OCI-M2 (cell line): Measurements from ENCODE around the gene TLR4.

Experiments used
- DNase-seq: peaks from one replicate; lab custom pipeline; 2025; ENCODE audit not compliant: unreplicated experiment; lab: John Stamatoyannopoulos, UW

The TLR4 gene

GRCh38 chr9:117714282-117714681, 10.1 kb downstream of the TLR4 start:
- no peak for DNase-seq

GRCh38 chr9:117715411-117715989, 11.3 kb downstream of the TLR4 start:
- DNase-seq = no peak

DNA sequence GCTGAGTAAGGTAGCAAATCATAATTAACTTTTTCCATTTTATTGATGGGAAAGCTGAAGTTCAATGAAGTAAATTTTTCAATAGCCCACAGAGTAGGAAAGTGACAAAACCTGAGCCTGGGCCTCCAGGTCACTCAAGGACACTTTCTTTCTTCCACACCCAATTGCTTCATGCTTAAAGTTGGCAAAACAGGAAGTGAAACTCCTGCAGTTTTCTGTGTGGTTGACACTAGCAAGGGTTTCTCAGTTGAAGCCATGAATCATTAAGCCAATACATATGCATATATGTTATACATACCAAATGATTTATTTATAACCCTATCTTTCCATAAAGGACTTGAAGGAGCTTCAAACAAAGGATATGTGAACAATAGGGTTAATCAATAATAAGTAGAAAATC, 13.9 kb downstream of the TLR4 start:
- no peak for DNase-seq

DNA sequence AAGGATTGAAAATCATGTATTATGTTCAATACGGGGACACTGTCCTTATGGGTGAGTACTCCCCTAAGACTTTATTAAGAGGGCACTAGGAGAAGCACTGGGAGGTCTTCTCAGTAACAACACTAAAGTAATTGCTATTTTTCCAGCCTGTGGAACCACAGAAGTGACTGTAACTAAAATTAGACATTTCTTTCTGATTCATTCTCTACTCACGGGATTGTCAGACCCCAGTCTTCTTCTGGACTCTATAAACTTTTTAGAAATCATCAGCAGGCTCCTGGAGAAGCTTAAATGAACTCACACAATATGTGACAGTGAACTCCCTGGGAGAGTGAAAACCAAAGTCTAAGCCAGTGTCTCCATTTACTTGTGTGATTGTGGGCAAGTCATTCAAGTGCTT, 14.5 kb downstream of the TLR4 start:
- no peak for DNase-seq

DNA sequence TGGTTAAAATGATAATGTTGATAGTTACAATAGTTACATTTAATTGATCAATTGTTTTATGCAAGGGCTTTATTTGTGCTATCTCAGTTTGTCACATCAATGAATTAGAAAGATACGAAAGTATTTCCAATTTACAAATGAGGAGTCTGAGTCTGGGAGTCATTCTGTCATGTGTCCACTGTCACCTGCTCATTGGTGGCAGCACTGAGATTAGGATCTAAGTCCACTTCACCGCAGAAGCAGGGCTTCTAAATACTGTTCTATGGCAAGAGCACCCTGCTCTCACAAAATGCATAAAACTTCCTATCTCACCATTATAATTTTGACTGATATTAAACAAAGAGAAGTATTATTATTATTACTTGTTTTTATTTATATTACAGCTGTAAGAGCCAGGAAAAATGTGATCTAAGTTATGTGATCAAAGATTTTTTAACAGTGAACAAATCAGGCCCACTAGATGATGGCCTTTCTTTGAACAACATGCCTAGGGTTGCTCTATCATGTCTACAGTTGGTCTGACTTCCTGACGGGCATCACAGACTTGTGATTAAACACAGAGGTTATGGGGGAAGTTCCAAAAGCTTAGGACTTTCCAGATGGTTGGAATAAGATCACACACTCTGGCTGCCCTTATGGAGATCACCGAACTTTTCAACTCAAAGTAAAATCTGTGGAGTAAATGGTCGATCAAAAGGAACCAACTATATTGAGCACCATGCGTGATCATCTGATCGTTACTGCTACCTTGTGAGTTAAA, 15.1 kb downstream of the TLR4 start:
- DNase-seq = no peak

DNA sequence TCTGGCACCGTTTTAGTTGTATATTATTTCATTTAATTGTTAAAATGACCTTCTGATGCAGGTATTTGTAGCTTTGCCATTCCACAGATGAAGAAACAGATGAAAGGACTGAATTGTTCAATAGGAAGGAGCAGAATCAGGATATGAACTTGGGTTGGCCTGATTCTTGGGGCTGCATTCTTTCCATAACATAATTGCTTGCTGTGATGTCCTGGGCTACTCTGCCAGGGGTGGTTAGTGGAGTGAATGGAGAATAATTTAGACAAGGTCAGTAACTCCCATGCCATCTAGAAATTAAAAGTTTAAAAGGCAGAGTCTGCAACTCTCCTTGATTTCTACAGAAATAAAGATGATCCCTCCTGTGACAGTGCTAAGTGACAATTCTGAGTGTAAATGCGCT, 15.9 kb downstream of the TLR4 start:
- no peak for DNase-seq

- no peak for DNase-seq
Measured at GRCh38 chr9:117720555-117720954, 16.4 kb downstream of the TLR4 start.

DNA sequence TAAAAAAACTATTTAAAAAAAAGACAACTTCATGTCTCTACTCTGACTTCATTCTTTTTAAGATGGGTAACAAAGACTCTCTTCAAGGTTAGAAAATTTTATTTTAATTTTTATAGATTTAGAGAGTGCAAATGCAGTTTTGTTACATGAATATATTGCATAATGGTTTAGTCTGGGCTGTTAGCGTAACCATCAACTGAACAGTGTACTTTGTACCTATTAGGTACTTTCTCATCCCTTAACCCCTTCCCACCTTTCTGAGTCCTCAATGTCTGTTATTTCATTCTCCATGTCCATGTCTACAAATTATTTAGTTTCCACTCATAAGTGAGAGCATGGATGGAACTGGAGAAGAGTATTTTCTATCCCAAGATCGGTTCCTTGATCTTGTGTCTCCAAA, 16.8 kb downstream of the TLR4 start:
- no peak for DNase-seq

DNA sequence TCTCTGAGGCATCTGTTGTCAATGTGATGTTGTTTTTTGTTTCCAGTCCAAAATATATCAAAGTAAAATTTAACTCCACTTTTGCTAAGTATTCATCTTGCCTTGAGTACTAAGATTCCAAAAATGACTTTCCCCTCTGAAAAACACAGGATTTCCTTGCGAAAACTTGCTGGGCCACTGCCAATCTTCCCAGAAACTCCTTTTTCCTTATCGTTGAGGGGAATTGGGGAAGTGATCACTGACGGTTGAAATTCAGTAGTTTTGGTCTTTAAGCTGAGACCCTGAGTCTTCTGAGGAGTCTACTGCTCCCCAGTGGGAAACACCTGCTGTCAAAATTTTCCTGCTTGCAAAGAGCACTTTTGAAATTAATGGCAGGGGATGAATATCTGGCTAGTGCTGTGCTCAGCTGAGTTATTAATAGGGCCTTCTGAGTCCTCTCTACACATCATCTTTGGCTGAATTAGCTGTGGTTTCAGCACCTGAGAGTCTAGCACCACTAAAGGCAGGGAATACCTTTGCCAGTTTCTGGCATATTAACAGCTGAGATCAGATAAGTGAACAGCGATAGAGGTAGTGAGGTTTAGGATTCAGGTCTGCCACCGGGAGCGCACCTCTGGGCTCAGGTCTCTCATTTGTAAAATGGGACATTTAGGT, 18.0 kb downstream of the TLR4 start:
- no peak for DNase-seq

DNA sequence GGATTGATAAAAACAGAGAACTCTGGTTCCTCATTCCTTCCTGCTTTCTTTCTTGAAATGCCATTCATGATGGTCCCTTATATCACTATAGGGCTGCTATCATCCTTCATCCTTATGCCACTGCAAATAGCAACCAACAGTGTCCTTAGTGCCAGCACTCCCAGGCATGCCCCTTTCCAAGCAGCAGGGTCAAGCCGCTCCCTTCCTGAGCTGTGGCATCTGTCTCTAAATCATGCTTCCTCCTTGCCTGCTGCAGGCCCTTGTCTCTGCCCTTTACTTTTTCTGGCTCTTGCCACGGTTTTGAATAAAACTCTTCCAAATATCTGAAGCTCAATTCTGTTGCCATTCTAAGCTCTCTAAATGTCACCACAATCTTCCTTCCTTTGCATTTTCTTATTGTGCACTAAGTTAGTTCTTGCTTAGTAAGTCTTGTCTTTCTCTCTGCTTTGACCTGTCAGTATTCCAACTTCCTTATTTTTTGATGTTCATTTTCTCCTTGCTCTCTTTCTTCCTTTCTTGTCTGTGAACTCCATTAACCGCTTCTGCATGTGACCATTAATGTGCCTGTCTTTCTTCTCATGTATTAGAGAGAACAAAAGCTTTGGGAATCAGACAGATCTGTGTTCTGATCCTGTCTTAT, 19.9 kb downstream of the TLR4 start:
- DNase-seq = no peak

DNA sequence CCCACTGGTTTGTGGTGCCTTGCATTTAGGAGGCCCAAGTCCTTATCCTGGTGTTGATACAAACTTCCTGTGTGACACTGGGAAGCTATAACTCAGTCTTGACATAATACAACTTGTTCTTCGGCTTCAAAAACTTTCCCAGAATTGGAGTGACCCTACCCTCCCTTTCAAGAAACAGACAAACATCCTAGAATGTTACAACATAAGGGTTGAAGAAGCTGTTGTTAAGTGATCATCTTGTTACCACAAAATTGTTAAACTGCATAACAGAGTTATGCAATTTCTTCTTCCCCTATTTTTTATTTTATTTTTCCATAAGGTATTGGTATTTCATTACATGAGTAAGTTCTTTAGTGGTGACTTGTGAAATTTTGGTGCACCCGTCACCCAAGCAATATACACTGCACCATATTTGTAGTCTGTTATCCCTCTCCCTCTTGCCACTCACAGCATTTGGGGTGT, 21.3 kb downstream of the TLR4 start:
- no peak for DNase-seq

GRCh38 chr9:117729375-117729774, 25.2 kb downstream of the TLR4 start:
- no peak for DNase-seq

GRCh38 chr9:117732494-117732893, 28.3 kb downstream of the TLR4 start:
- DNase-seq = no peak

DNA sequence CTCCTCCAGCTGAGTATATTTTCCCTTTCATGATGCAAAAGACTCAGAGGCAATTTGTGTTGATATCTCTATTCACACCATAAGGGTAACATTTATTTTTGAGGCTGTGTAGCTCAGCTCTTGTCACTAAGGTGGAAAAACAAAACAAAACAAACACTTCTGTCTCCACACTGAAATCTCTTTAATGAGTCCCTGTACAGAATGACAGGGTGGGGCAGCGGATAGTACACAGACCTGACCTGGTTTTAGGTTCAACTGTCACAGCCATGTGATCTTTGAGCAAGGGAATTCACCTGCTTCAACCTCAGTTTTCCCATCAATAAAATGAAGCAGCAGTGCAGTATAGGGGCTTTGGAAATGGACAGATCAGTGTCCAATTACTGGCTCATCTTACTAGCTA, 29.3 kb downstream of the TLR4 start:
- no peak for DNase-seq

GRCh38 chr9:117734082-117734481, 29.9 kb downstream of the TLR4 start:
- no peak for DNase-seq

- no peak for DNase-seq
Measured at GRCh38 chr9:117734523-117735314, 30.5 kb downstream of the TLR4 start.

- no peak for DNase-seq
Measured at GRCh38 chr9:117737721-117738226, 33.6 kb downstream of the TLR4 start.

- no peak for DNase-seq
Measured at GRCh38 chr9:117739206-117739605, 35.0 kb downstream of the TLR4 start.

- no peak for DNase-seq
Measured at GRCh38 chr9:117739624-117740347, 35.6 kb downstream of the TLR4 start.

DNA sequence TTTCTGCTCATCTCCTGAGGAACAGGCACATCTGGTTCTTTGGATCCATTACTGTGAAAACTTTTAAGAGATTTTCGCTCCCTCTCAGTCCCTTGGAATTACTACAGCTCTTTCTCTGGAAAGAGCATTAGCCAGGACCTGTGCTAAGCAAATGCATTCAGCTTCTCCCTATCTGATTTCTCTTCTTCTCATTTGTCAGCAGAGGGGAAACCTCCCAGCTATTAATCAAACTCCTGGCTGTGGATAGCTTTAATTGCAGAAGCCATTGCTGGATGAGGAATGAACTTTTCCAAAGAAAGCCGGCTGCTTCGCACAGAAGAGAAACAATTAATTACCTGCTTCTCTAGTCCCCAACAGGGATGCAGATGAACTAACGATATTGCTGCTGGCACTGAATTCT, 37.9 kb downstream of the TLR4 start:
- DNase-seq = no peak
